ENCODE data around the gene CHST11.

Gene CHST11

GRCh38 chr12:104583301-104583700, 126.6 kb downstream of the CHST11 start (continued):
- TF ChIP-seq ZNF148 (tag by site-specific recombination; IDR thresholded peaks at IDR 0.05; ENCODE audit: borderline replicate concordance) = no peak
- TF ChIP-seq ZNF155 (tag by site-specific recombination; IDR thresholded peaks at IDR 0.05) = no peak
- no peak for TF ChIP-seq ZNF670 (tag by site-specific recombination; IDR thresholded peaks at IDR 0.05; ENCODE audit: low read depth)
- TF ChIP-seq ZNF426 (tag by site-specific recombination; IDR thresholded peaks at IDR 0.05) = no peak
- no peak for TF ChIP-seq FEZF1 (tag by site-specific recombination; IDR thresholded peaks at IDR 0.05)

GRCh38 chr12:104585448-104586055, 128.8 kb downstream of the CHST11 start:
- no peak overlapping the region for H3K27ac ChIP-seq (ENCODE audit: extremely low read depth, low read depth, low read length)
- H3K4me1 ChIP-seq (ENCODE audit: control insufficient read depth, insufficient read depth, low read length) = peaks cover 4% of the 10 kb centered on the region
- H3K9me3 ChIP-seq (ENCODE audit: control insufficient read depth, insufficient read depth, low read depth, low read length) = no peaks in the 10 kb centered on the region
- POLR2A ChIA-PET = no interaction called here
- TF ChIP-seq ZNF404 (tag by site-specific recombination; IDR thresholded peaks at IDR 0.05) (no peak), ZNF692 (tag by site-specific recombination; IDR thresholded peaks at IDR 0.05) (0 out of 2 replicates have a peak, but pooled peaks have one; percentile 11), ZNF560 (tag by site-specific recombination; IDR thresholded peaks at IDR 0.05; ENCODE audit: borderline replicate concordance) (no peak), ZNF548 (tag by site-specific recombination; IDR thresholded peaks at IDR 0.05) (peak; percentile 50; the same call in 1 of the 2 replicates), ZNF157 (tag by site-specific recombination; IDR thresholded peaks at IDR 0.05) (0 out of 2 replicates have a peak, but pooled peaks have one; percentile 55), ZIC2 (tag by site-specific recombination; IDR thresholded peaks at IDR 0.05) (no peak), ZNF423 (tag by site-specific recombination; IDR thresholded peaks at IDR 0.05) (no peak)
- no peak overlapping the region for H3K4me3 ChIP-seq (ENCODE audit: low read depth, low read length)
- CTCF ChIA-PET = no interaction called here
- no peaks in the 10 kb centered on the region for H3K36me3 ChIP-seq (ENCODE audit: control insufficient read depth in 2 of 2, insufficient read depth in 1 of 2, low read length in 2 of 2)

GRCh38 chr12:104586351-104586919, 129.7 kb downstream of the CHST11 start:
- Histone ChIP-seq H3K4me1 (ENCODE audit: control insufficient read depth, insufficient read depth, low read length) (peaks cover 4% of the 10 kb centered on the region), H3K27ac (ENCODE audit: extremely low read depth, low read depth, low read length) (no peak overlapping the region), H3K9me3 (ENCODE audit: control insufficient read depth, insufficient read depth, low read depth, low read length) (no peaks in the 10 kb centered on the region), H3K36me3 (ENCODE audit: control insufficient read depth in 2 of 2, insufficient read depth in 1 of 2, low read length in 2 of 2) (no peaks in the 10 kb centered on the region), H3K4me3 (ENCODE audit: low read depth, low read length) (no peak overlapping the region)
- ChIA-PET POLR2A (no interaction called here), CTCF (no interaction called here)
- TF ChIP-seq PRDM1 (tag by site-specific recombination; IDR thresholded peaks at IDR 0.05) = 0 out of 2 replicates have a peak, but pooled peaks have one; percentile 9
- 0 out of 2 replicates have a peak, but pooled peaks have one; percentile 16 for TF ChIP-seq INSM2 (tag by site-specific recombination; IDR thresholded peaks at IDR 0.05)
- no peak for TF ChIP-seq ZNF302 (tag by site-specific recombination; IDR thresholded peaks at IDR 0.05; ENCODE audit: low read depth)
- no peak for TF ChIP-seq ZNF311 (tag by site-specific recombination; IDR thresholded peaks at IDR 0.05; ENCODE audit: borderline replicate concordance)
- peak; percentile 55; the same call in 1 of the 2 replicates for TF ChIP-seq ZBTB44 (tag by site-specific recombination; IDR thresholded peaks at IDR 0.05)
- TF ChIP-seq ZNF292 (tag by site-specific recombination; IDR thresholded peaks at IDR 0.05; ENCODE audit: borderline replicate concordance, low read depth) = no peak
- peak; percentile 95 for TF ChIP-seq PRDM6 (tag by site-specific recombination; IDR thresholded peaks at IDR 0.05)
- TF ChIP-seq ZNF596 (tag by site-specific recombination; IDR thresholded peaks at IDR 0.05) = peak; percentile 46; the same call in 1 of the 2 replicates
- peak; percentile 12; the same call in 1 of the 2 replicates for TF ChIP-seq GLI2 (tag by site-specific recombination; IDR thresholded peaks at IDR 0.05; ENCODE audit: borderline replicate concordance, low read depth)
- TF ChIP-seq FEZF1 (tag by site-specific recombination; IDR thresholded peaks at IDR 0.05) = peak; percentile 36; the same call in 1 of the 2 replicates

All from HEK293 (cell line).